Measurements from ENCODE around the gene CDYL.

The CDYL gene

GRCh38 chr6:4814987-4815386 lies 38.8 kb downstream of the CDYL start:
- no peak for TF ChIP-seq EP300 (IDR thresholded peaks at IDR 0.05; ENCODE audit: borderline replicate concordance)
- no peak for TF ChIP-seq CEBPB (IDR thresholded peaks at IDR 0.05)
- no peak for TF ChIP-seq RAD21 (IDR thresholded peaks at IDR 0.05; ENCODE audit: low read depth)
- no peak for TF ChIP-seq TEAD4 (IDR thresholded peaks at IDR 0.05)
- TF ChIP-seq CREB1 (IDR thresholded peaks at IDR 0.05; ENCODE audit: low read depth) = no peak
- no peak for TF ChIP-seq ZBTB7A (IDR thresholded peaks at IDR 0.05; ENCODE audit: low read depth)
- TF ChIP-seq TCF12 (IDR thresholded peaks at IDR 0.05; ENCODE audit: low read depth) = no peak
- TF ChIP-seq EGR1 (IDR thresholded peaks at IDR 0.05) = no peak
- no peak for TF ChIP-seq USF1 (IDR thresholded peaks at IDR 0.05)
- TF ChIP-seq MAX (IDR thresholded peaks at IDR 0.05) = no peak
- TF ChIP-seq TAF1 (IDR thresholded peaks at IDR 0.05; ENCODE audit: low read depth) = no peak
- TF ChIP-seq REST (IDR thresholded peaks at IDR 0.05; ENCODE audit: low read depth) = no peak
- no peak for TF ChIP-seq YY1 (IDR thresholded peaks at IDR 0.05; ENCODE audit: low read depth)
- no peak for TF ChIP-seq NFIC (IDR thresholded peaks at IDR 0.05)
- no peak for TF ChIP-seq FOXM1 (IDR thresholded peaks at IDR 0.05; ENCODE audit: borderline replicate concordance, low read depth)

GRCh38 chr6:4815584-4815983 lies 39.4 kb downstream of the CDYL start:
- no peak for TF ChIP-seq EP300 (IDR thresholded peaks at IDR 0.05; ENCODE audit: borderline replicate concordance)
- no peak for TF ChIP-seq ZBTB7A (IDR thresholded peaks at IDR 0.05; ENCODE audit: low read depth)
- TF ChIP-seq CREB1 (IDR thresholded peaks at IDR 0.05; ENCODE audit: low read depth) = no peak
- no peak for TF ChIP-seq YY1 (IDR thresholded peaks at IDR 0.05; ENCODE audit: low read depth)
- TF ChIP-seq NFIC (IDR thresholded peaks at IDR 0.05) = no peak
- no peak for TF ChIP-seq REST (IDR thresholded peaks at IDR 0.05; ENCODE audit: low read depth)
- TF ChIP-seq TEAD4 (IDR thresholded peaks at IDR 0.05) = no peak
- no peak for TF ChIP-seq MAX (IDR thresholded peaks at IDR 0.05)
- no peak for TF ChIP-seq TCF12 (IDR thresholded peaks at IDR 0.05; ENCODE audit: low read depth)
- no peak for TF ChIP-seq RAD21 (IDR thresholded peaks at IDR 0.05; ENCODE audit: low read depth)
- TF ChIP-seq EGR1 (IDR thresholded peaks at IDR 0.05) = no peak
- TF ChIP-seq USF1 (IDR thresholded peaks at IDR 0.05) = no peak
- TF ChIP-seq FOXM1 (IDR thresholded peaks at IDR 0.05; ENCODE audit: borderline replicate concordance, low read depth) = no peak
- TF ChIP-seq CEBPB (IDR thresholded peaks at IDR 0.05) = no peak
- TF ChIP-seq TAF1 (IDR thresholded peaks at IDR 0.05; ENCODE audit: low read depth) = no peak

- peak; percentile 62 for TF ChIP-seq CEBPB (IDR thresholded peaks at IDR 0.05)
- TF ChIP-seq EP300 (IDR thresholded peaks at IDR 0.05; ENCODE audit: borderline replicate concordance) = no peak
Measured at GRCh38 chr6:4816904-4817303, 40.7 kb downstream of the CDYL start.

- TF ChIP-seq TEAD4 (IDR thresholded peaks at IDR 0.05) = no peak
- no peak for TF ChIP-seq RAD21 (IDR thresholded peaks at IDR 0.05; ENCODE audit: low read depth)
- no peak for TF ChIP-seq YY1 (IDR thresholded peaks at IDR 0.05; ENCODE audit: low read depth)
- TF ChIP-seq EGR1 (IDR thresholded peaks at IDR 0.05) = no peak
- TF ChIP-seq CEBPB (IDR thresholded peaks at IDR 0.05) = no peak
- TF ChIP-seq EP300 (IDR thresholded peaks at IDR 0.05; ENCODE audit: borderline replicate concordance) = no peak
- no peak for TF ChIP-seq FOXM1 (IDR thresholded peaks at IDR 0.05; ENCODE audit: borderline replicate concordance, low read depth)
- TF ChIP-seq TAF1 (IDR thresholded peaks at IDR 0.05; ENCODE audit: low read depth) = no peak
- TF ChIP-seq MAX (IDR thresholded peaks at IDR 0.05) = no peak
Measured at GRCh38 chr6:4817551-4817950, 41.3 kb downstream of the CDYL start.

- no peak for TF ChIP-seq CREB1 (IDR thresholded peaks at IDR 0.05; ENCODE audit: low read depth)
- TF ChIP-seq REST (IDR thresholded peaks at IDR 0.05; ENCODE audit: low read depth) = no peak
- no peak for TF ChIP-seq TCF12 (IDR thresholded peaks at IDR 0.05; ENCODE audit: low read depth)
- TF ChIP-seq USF1 (IDR thresholded peaks at IDR 0.05) = no peak
Measured at GRCh38 chr6:4818272-4818938, 42.2 kb downstream of the CDYL start.

Data from Ishikawa (cell line).